Sigmoid colon (tissue), 4 donors: ENCODE measurements around the gene NARS2.

Experiments used
- POLR2A ChIP-seq, 2 donors: fragments of 450-650 bp; IDR thresholded peaks; one replicate each; pipeline ENCODE4 v1.6.1; 2016; ENCODE audit warnings: antibody characterized with exemption in 2 of 2, mild to moderate bottlenecking in 2 of 2, moderate library complexity in 2 of 2
- POLR2AphosphoS5 ChIP-seq, 4 donors: sonication (generic); formaldehyde crosslinking; IDR thresholded peaks; one replicate each; pipeline ENCODE4 v1.6.1; 2017; ENCODE audit warnings: antibody characterized with exemption in 4 of 4
- TF ChIP-seq, protein P1 (sequence below), 4 experiments: fragments of 450-650 bp in 3 of 4; fragments of 200-600 bp in 1 of 4; IDR thresholded peaks; one replicate each; pipeline ENCODE4 v1.5.1; 2016 to 2019; ENCODE audit warnings: antibody characterized with exemption in 4 of 4, mild to moderate bottlenecking in 3 of 4, moderate library complexity in 2 of 4

- TF ChIP-seq POLR2A (IDR thresholded peaks at IDR 0.05): no peak
- TF ChIP-seq, protein P1, sequence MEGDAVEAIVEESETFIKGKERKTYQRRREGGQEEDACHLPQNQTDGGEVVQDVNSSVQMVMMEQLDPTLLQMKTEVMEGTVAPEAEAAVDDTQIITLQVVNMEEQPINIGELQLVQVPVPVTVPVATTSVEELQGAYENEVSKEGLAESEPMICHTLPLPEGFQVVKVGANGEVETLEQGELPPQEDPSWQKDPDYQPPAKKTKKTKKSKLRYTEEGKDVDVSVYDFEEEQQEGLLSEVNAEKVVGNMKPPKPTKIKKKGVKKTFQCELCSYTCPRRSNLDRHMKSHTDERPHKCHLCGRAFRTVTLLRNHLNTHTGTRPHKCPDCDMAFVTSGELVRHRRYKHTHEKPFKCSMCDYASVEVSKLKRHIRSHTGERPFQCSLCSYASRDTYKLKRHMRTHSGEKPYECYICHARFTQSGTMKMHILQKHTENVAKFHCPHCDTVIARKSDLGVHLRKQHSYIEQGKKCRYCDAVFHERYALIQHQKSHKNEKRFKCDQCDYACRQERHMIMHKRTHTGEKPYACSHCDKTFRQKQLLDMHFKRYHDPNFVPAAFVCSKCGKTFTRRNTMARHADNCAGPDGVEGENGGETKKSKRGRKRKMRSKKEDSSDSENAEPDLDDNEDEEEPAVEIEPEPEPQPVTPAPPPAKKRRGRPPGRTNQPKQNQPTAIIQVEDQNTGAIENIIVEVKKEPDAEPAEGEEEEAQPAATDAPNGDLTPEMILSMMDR (IDR thresholded peaks at IDR 0.05): no peak
- TF ChIP-seq POLR2AphosphoS5 (IDR thresholded peaks at IDR 0.05): no peak
Observed at GRCh38 chr11:78572394-78572793, 2.3 kb downstream of the NARS2 start.
